ENCODE data around the gene PGBD2. TPM values are rescaled to one million over a fixed set of nuclear protein-coding genes. Genes with fewer than 3 reads are reported as not detected.

The PGBD2 gene
- total and polyA plus RNA-seq, 9 of the 15 experiments (the other 6 are each of a cell fraction or from before 2014, with no cell fraction given) = 11.9 to 21.8 (median 14.7) TPM

DNA sequence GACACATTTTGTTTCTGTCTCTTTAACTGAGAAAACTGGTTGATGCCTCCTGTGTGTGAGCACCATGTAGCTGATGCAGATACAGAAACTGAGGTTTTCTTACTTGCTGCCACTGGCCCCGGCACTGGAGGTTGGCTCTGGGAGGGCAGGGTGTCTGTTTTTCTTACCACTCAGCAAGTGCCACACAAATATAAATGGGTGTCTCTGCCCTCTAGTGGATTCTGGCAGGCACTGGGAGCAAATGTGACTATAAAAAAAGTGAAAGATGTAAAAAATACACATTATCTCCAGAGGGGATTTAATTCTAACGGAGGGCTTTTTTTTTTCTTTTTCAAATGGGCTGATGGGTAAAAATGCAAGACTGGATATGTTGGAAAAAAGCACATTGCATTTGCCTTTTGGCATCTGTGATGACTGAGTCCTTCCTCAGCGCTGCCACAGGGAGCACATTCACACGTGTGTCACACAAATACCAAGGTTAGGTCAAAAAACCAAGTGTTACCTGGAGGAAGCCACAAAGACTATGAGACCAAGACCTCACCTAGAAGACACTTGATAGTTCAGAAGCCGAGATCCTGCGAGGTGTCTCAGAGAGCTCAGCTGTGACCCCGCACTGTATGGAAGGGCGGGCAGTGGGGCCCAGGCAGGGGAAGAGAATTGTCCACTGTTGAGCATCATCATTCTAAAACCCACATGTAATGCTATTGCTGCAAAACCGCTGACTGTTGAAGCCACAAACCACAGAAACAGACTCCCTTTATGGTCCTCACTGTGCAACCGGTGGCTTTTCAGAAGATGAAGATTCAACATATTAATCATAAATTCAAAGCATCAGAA is 18.9 kb downstream of the PGBD2 start:
- Histone ChIP-seq H3K4me3 (no peak overlapping the region), H3K4me2 (ENCODE audit: insufficient read depth, low read length) (no peak overlapping the region; the same call in 1 of the 2 replicates), H2AFZ (ENCODE audit: low read depth, low read length) (0 out of 2 replicates have a peak overlapping the region, but pooled peaks have one; percentile 34), H3K27me3 (ENCODE audit: control insufficient read depth in 2 of 2, insufficient read depth in 2 of 2, low read length in 2 of 2) (no peaks in the 10 kb centered on the region), H3K36me3 (ENCODE audit: control insufficient read depth, insufficient read depth, low read length) (peaks cover 11% of the 10 kb centered on the region; the same call in 2 of the 3 replicates), H4K20me1 (replicated peaks; ENCODE audit: control insufficient read depth, insufficient read depth, low read length) (no peaks in the 10 kb centered on the region), H3K79me2 (ENCODE audit: control insufficient read depth, insufficient read depth, low read length) (no peaks in the 10 kb centered on the region), H3K9me1 (ENCODE audit: control insufficient read depth, insufficient read depth, low read length) (no peaks in the 10 kb centered on the region), H3K9ac (ENCODE audit: insufficient read depth in 1 of 2, low read depth in 2 of 2, low read length in 2 of 2) (no peak overlapping the region), H3K4me1 (replicated peaks in 1 of 2; ENCODE audit: control insufficient read depth in 2 of 2, insufficient read depth in 2 of 2, low read length in 2 of 2) (peaks cover 11 to 40% of the 10 kb centered on the region in 2 experiments; a peak in 4 of 5 replicates), H3K27ac (ENCODE audit: extremely low read depth, low read depth, low read length) (peak overlapping the region; percentile 41; the same call in 2 of the 3 replicates), H3K9me3 (replicated peaks; ENCODE audit: control insufficient read depth, insufficient read depth, low read depth, low read length) (no peaks in the 10 kb centered on the region)
- WGBS (ENCODE audit: insufficient coverage, low coverage, missing lambda C conversion rate) = 41% methylated on average over 10 of the region's 10 CpGs
- intact Hi-C loops (cut with micrococcal nuclease) = no loop called here
- CTCF ChIA-PET (ENCODE audit: low intra/inter-chr PET ratio) = interaction anchor here (1.2 to 1.6 kb wide), 2 partner anchors 67 to 83 kb away, joined by 4 to 9 read pairs; partner anchors contain the start of gene ZNF692
- peak in 2 of 4 experiments; percentile 41 to 63 for DNase-seq (ENCODE audit: extremely low read depth in 1 of 4, low spot score in 3 of 4)
- no TSS peak for BruUV-seq (replicated peaks)
- POLR2A ChIA-PET = interaction anchor here (1.9 kb wide), 1 partner anchor 11 kb away, joined by 4 read pairs; no protein-coding TSS in a partner anchor
- in situ Hi-C loops (cut with MboI) = no loop called here
- peak; percentile 96 for ATAC-seq
- FAIRE-seq = no peak
- TF ChIP-seq CTCFL (IDR thresholded peaks at IDR 0.05; ENCODE audit: borderline replicate concordance, insufficient read depth, low read depth, low read length, poor library complexity, severe bottlenecking) (peak; percentile 24), CCNT2 (IDR thresholded peaks at IDR 0.05; ENCODE audit: borderline replicate concordance, extremely low read depth, insufficient read length, low read depth, low read length) (no peak), RBM34 (IDR thresholded peaks at IDR 0.05; ENCODE audit: borderline replicate concordance, insufficient read depth, low read length) (no peak), HNRNPH1 (optimal IDR thresholded peaks at IDR 0.05; ENCODE audit: low read depth, low read length) (no peak), BRD9 (IDR thresholded peaks at IDR 0.05; ENCODE audit: low read depth, partially characterized antibody) (no peak), SIRT6 (IDR thresholded peaks at IDR 0.05; ENCODE audit: low read depth, low read length) (no peak), ETV1 (tag; conservative IDR thresholded peaks at IDR 0.05; ENCODE audit: low read depth) (no peak), NFE2 (IDR thresholded peaks at IDR 0.05; ENCODE audit: low read depth) (peak; percentile 80), BHLHE40 (IDR thresholded peaks at IDR 0.05; ENCODE audit: low read length) (no peak), SAFB (IDR thresholded peaks at IDR 0.05; ENCODE audit: borderline replicate concordance, low read depth, low read length) (no peak), ZNF431 (CRISPR knock-in tag; IDR thresholded peaks at IDR 0.05) (no peak), MTA2 (IDR thresholded peaks at IDR 0.05; ENCODE audit: low read depth) (no peak), ZBTB2 (IDR thresholded peaks at IDR 0.05) (no peak), ZKSCAN3 (CRISPR knock-in tag; IDR thresholded peaks at IDR 0.05) (no peak), ZC3H4 (CRISPR knock-in tag; IDR thresholded peaks at IDR 0.05; ENCODE audit: borderline replicate concordance) (no peak), ETV6 (IDR thresholded peaks at IDR 0.05; ENCODE audit: borderline replicate concordance in 1 of 2, low read depth in 2 of 2, low read length in 1 of 2) (no peak), ETV6 (CRISPR knock-in tag; IDR thresholded peaks at IDR 0.05; ENCODE audit: borderline replicate concordance) (no peak), SAFB2 (IDR thresholded peaks at IDR 0.05; ENCODE audit: borderline replicate concordance, low read depth, low read length, severe bottlenecking) (no peak)
